IMR-90 (cell line): Measurements from ENCODE around the gene RMI1. TPM values are rescaled to one million over a fixed set of nuclear protein-coding genes. Genes with fewer than 3 reads are reported as not detected.

Source experiments
- ATAC-seq: fragments of 200-7000 bp; cut with Tn5 transposase; 2 replicates; pipeline ENCODE4 v1.9.1; 2020; ENCODE audit warnings: low read depth, mild to moderate bottlenecking, moderate library complexity
- BruUV-seq: library from RNA; stranded (reverse); fragments of 400-500 nt; replicated peaks from 2 replicates; lab custom pipeline; 2021; lab: Mats Ljungman, UMichigan
- CTCF ChIA-PET: fragments of 300-600 bp; formaldehyde crosslinking; extraction: SDS; loops from one replicate; lab custom pipeline; 2021; ENCODE audit warnings: antibody characterized with exemption; lab: Yijun Ruan, JAX
- POLR2A ChIA-PET: fragments of 300-600 bp; sonication (Branson Sonifier 250); formaldehyde crosslinking; loops from one replicate; lab custom pipeline; 2022; ENCODE audit warnings: antibody characterized with exemption; ENCODE audit not compliant: unreplicated experiment; lab: Charles Lee
- DNase-seq: peaks from one replicate; pipeline ENCODE4 v3.0.0; 2013
- H2AFZ ChIP-seq: replicated peaks from 2 replicates; pipeline ENCODE3; 2013; ENCODE audit warnings: low read length, mild to moderate bottlenecking; ENCODE audit not compliant: poor library complexity
- H2AK5ac ChIP-seq: 2 replicates; pipeline ENCODE4 v1.6.1; 2013; ENCODE audit warnings: low read depth, low read length, inconsistent platforms
- H2AK9ac ChIP-seq: replicated peaks from 2 replicates; pipeline ENCODE3; 2013; ENCODE audit warnings: mild to moderate bottlenecking, low read depth, low read length, moderate library complexity; ENCODE audit not compliant: poor library complexity
- H2BK120ac ChIP-seq: 2 replicates; pipeline ENCODE4 v1.6.1; 2013; ENCODE audit warnings: low read depth, low read length, inconsistent platforms
- H2BK15ac ChIP-seq: 3 replicates; pipeline ENCODE4 v1.6.1; 2013; ENCODE audit warnings: low read depth, low read length, inconsistent platforms
- H2BK20ac ChIP-seq: 2 replicates; pipeline ENCODE4 v1.6.1; 2013; ENCODE audit warnings: low read depth, mild to moderate bottlenecking, inconsistent platforms, low read length, moderate library complexity
- H2BK5ac ChIP-seq: 2 replicates; pipeline ENCODE4 v1.6.1; 2013; ENCODE audit warnings: mild to moderate bottlenecking, low read depth, low read length, inconsistent platforms; ENCODE audit not compliant: poor library complexity, severe bottlenecking
- H3K14ac ChIP-seq: replicated peaks from 2 replicates; pipeline ENCODE4 v1.6.1; 2013; ENCODE audit warnings: low read depth, low read length, inconsistent platforms
- H3K18ac ChIP-seq: 2 replicates; pipeline ENCODE4 v1.6.1; 2013; ENCODE audit warnings: low read depth, low read length, control low read depth
- H3K23ac ChIP-seq: 2 replicates; pipeline ENCODE4 v1.6.1; 2013; ENCODE audit warnings: low read depth, low read length, inconsistent platforms
- H3K27ac ChIP-seq: 2 replicates; pipeline ENCODE4 v1.5.1; 2013; ENCODE audit warnings: mild to moderate bottlenecking, control low read depth, low read length; ENCODE audit not compliant: insufficient read depth
- H3K27me3 ChIP-seq: 2 replicates; pipeline ENCODE4 v1.6.1; 2013; ENCODE audit warnings: low read length; ENCODE audit not compliant: control insufficient read depth, insufficient read depth
- H3K36me3 ChIP-seq: 2 replicates; pipeline ENCODE4 v1.6.1; 2013; ENCODE audit warnings: low read length, mixed read lengths; ENCODE audit not compliant: control insufficient read depth, insufficient read depth
- H3K4ac ChIP-seq: 2 replicates; pipeline ENCODE4 v1.6.1; 2013; ENCODE audit warnings: low read depth, low read length, inconsistent platforms
- H3K4me1 ChIP-seq: 2 replicates; pipeline ENCODE4 v1.6.1; 2013; ENCODE audit warnings: low read length, mixed read lengths; ENCODE audit not compliant: control insufficient read depth, insufficient read depth
- H3K4me2 ChIP-seq: 2 replicates; pipeline ENCODE4 v1.6.1; 2013; ENCODE audit warnings: low read depth, mild to moderate bottlenecking, control low read depth, low read length, moderate library complexity
- H3K4me3 ChIP-seq: 2 replicates; pipeline ENCODE4 v1.5.1; 2013; ENCODE audit warnings: low read depth, mild to moderate bottlenecking, control low read depth, low read length, moderate library complexity; ENCODE audit not compliant: insufficient read depth
- H3K56ac ChIP-seq: 2 replicates; pipeline ENCODE4 v1.6.1; 2013; ENCODE audit warnings: low read length, inconsistent platforms; ENCODE audit not compliant: insufficient read depth; ENCODE audit errors: extremely low read depth
- H3K79me1 ChIP-seq, 2 experiments: 2 replicates each; pipeline ENCODE4 v1.6.1; 2013; ENCODE audit warnings: low read length in 2 of 2, inconsistent platforms in 1 of 2, low read depth in 1 of 2
- H3K9ac ChIP-seq: 2 replicates; pipeline ENCODE4 v1.6.1; 2013; ENCODE audit warnings: low read depth, low read length, control low read depth
- H3K9me1 ChIP-seq: 2 replicates; pipeline ENCODE4 v1.6.1; 2013; ENCODE audit warnings: low read length, inconsistent platforms; ENCODE audit not compliant: insufficient read depth
- H3K9me3 ChIP-seq: 2 replicates; pipeline ENCODE4 v1.6.1; 2013; ENCODE audit warnings: low read length; ENCODE audit not compliant: control insufficient read depth, insufficient read depth
- H4K20me1 ChIP-seq: 2 replicates; pipeline ENCODE4 v1.6.1; 2013; ENCODE audit warnings: low read length, inconsistent platforms; ENCODE audit not compliant: insufficient read depth
- H4K5ac ChIP-seq: 2 replicates; pipeline ENCODE4 v1.6.1; 2013; ENCODE audit warnings: mild to moderate bottlenecking, low read depth, low read length, control low read depth
- H4K8ac ChIP-seq, 2 experiments: 2 replicates each; pipeline ENCODE4 v1.6.1; 2013; ENCODE audit warnings: low read depth in 2 of 2, low read length in 2 of 2, control low read depth in 1 of 2, inconsistent platforms in 1 of 2
- H4K91ac ChIP-seq: 2 replicates; pipeline ENCODE4 v1.6.1; 2013; ENCODE audit warnings: low read depth, low read length, inconsistent platforms; ENCODE audit not compliant: insufficient read depth
- BHLHE40 ChIP-seq: fragments of 150-350 bp; IDR thresholded peaks from 2 replicates; pipeline ENCODE4 v1.6.1; 2016; ENCODE audit warnings: mild to moderate bottlenecking, low read depth, low read length
- CTCF ChIP-seq: conservative IDR thresholded peaks from 2 replicates; pipeline ENCODE4 v1.5.1; 2012; ENCODE audit warnings: mild to moderate bottlenecking, low read depth, low read length, improper control_type of control experiment
- FOS ChIP-seq: fragments of 150-350 bp; IDR thresholded peaks from 2 replicates; pipeline ENCODE4 v1.6.1; 2016; ENCODE audit warnings: low read depth, low read length
- MAFK ChIP-seq: IDR thresholded peaks from 2 replicates; pipeline ENCODE4 v1.6.1; 2012; ENCODE audit warnings: low read depth, low read length, improper control_type of control experiment
- MAZ ChIP-seq: IDR thresholded peaks from 2 replicates; pipeline ENCODE4 v1.6.1; 2012; ENCODE audit warnings: low read depth, mild to moderate bottlenecking, low read length, improper control_type of control experiment, moderate library complexity, borderline replicate concordance
- MXI1 ChIP-seq: IDR thresholded peaks from 2 replicates; pipeline ENCODE4 v1.6.1; 2012; ENCODE audit warnings: low read depth, mild to moderate bottlenecking, low read length, moderate library complexity, borderline replicate concordance
- NFE2L2 ChIP-seq: fragments of 150-350 bp; IDR thresholded peaks from 2 replicates; pipeline ENCODE4 v1.6.1; 2016; ENCODE audit warnings: low read depth, mild to moderate bottlenecking, low read length
- POLR2A ChIP-seq: IDR thresholded peaks from 2 replicates; pipeline ENCODE4 v1.6.1; 2012; ENCODE audit warnings: mild to moderate bottlenecking, low read depth, low read length
- RAD21 ChIP-seq: IDR thresholded peaks from 2 replicates; pipeline ENCODE4 v1.6.1; 2012; ENCODE audit warnings: low read length, improper control_type of control experiment
- RCOR1 ChIP-seq: IDR thresholded peaks from 2 replicates; pipeline ENCODE4 v1.6.1; 2012; ENCODE audit warnings: mild to moderate bottlenecking, low read length, improper control_type of control experiment; ENCODE audit not compliant: insufficient replicate concordance
- RFX5 ChIP-seq: IDR thresholded peaks from 2 replicates; pipeline ENCODE4 v1.8.0; 2012; ENCODE audit warnings: low read depth, mild to moderate bottlenecking, low read length, moderate library complexity
- SMC3 ChIP-seq: fragments of 150-350 bp; IDR thresholded peaks from 2 replicates; pipeline ENCODE4 v1.6.1; 2016; ENCODE audit warnings: low read depth, mild to moderate bottlenecking, antibody characterized with exemption, low read length, moderate library complexity
- USF2 ChIP-seq: fragments of 150-350 bp; IDR thresholded peaks from 2 replicates; pipeline ENCODE4 v1.6.1; 2017; ENCODE audit warnings: mild to moderate bottlenecking, antibody characterized with exemption, low read length, low read depth
- WGBS, 2 experiments: methylation state at CpG; one replicate each; pipeline versions ENCODE4 v1.1.5 to v1.1.7; 2013; ENCODE audit warnings: missing lambda C conversion rate in 2 of 2; ENCODE audit not compliant: insufficient read length in 1 of 2; ENCODE audit errors: extremely low coverage in 2 of 2; 5-methylcytosine and 5-hydroxymethylcytosine counted together
- dilution Hi-C: fragments of 300-500 bp; cut with HindIII; formaldehyde crosslinking; loops from one replicate; pipeline ENCODE4 v1.14.3; 2018; ENCODE audit warnings: low sequenced_read_pairs; ENCODE audit not compliant: unreplicated experiment
- in situ Hi-C: fragments of 300-500 bp; cut with MboI; formaldehyde crosslinking; loops from 3 replicates; pipeline ENCODE4 v1.14.3; 2019; ENCODE audit warnings: low sequenced_read_pairs, inconsistent platforms, mixed read lengths
- intact Hi-C: fragments of 100-400 bp; cut with micrococcal nuclease; formaldehyde crosslinking; loops from 2 replicates; pipeline ENCODE4 v1.10.0; 2022
- polyA plus RNA-seq, 3 experiments: library from polyadenylated mRNA; depleted of rRNA; stranded (reverse); fragments of >200 nt; gene quantifications; 2 replicates each; pipeline ENCODE4 v1.2.3, GENCODE V29; 2012; ENCODE audit warnings: low replicate concordance in 1 of 3
- total RNA-seq: library from RNA; depleted of rRNA; stranded (reverse); fragments of >200 nt; gene quantifications from 2 replicates; pipeline ENCODE4 v1.2.3, GENCODE V29; 2012

Gene RMI1
- total and polyA plus RNA-seq, 2 of the 4 experiments (the other 2 are of a cell fraction), result 4.4 to 6.8 TPM

- CTCF ChIA-PET, result interaction anchor here (1.4 kb wide), 1 partner anchor 305 kb away, joined by 3 read pairs; no protein-coding TSS in a partner anchor
- Histone ChIP-seq H2AFZ (peak overlapping the region; percentile 98), H3K4me2 (peak overlapping the region; percentile 88)
- no peak for TF ChIP-seq NFE2L2
- TF ChIP-seq RFX5, result no peak
- TF ChIP-seq RAD21, result no peak
- TF ChIP-seq MXI1, result no peak
- TF ChIP-seq USF2, result no peak
- TF ChIP-seq MAZ, result no peak
- no peak for TF ChIP-seq RCOR1
- no peak for TF ChIP-seq POLR2A
- TF ChIP-seq BHLHE40, result no peak
- TF ChIP-seq MAFK, result no peak
- TF ChIP-seq SMC3, result no peak
- TF ChIP-seq CTCF, result no peak
- TF ChIP-seq FOS, result no peak
Measured at GRCh38 chr9:83956436-83957247, 24.0 kb upstream of the RMI1 start.

More at GRCh38 chr9:83956436-83957247, 24.0 kb upstream of the RMI1 start:
- peak overlapping the region; percentile 47; the same call in 1 of the 2 replicates for H2AK5ac ChIP-seq
- peak overlapping the region; percentile 6 for H2AK9ac ChIP-seq
- in situ Hi-C loops (no loop called here), intact Hi-C loops (loop anchor here (5.0 kb wide), 1 partner anchor 361 kb away; no protein-coding TSS in a partner anchor), dilution Hi-C loops (no loop called here)
- peak overlapping the region; percentile 58 for H3K4me3 ChIP-seq
- peak overlapping the region; percentile 74; the same call in 2 of the 3 replicates for H2BK15ac ChIP-seq
- H4K91ac ChIP-seq, result peak overlapping the region; percentile 91
- no TSS peak for BruUV-seq
- peak overlapping the region; percentile 97 for H3K4ac ChIP-seq
- H4K5ac ChIP-seq, result peak overlapping the region; percentile 98
- H4K20me1 ChIP-seq, result no peaks in the 10 kb centered on the region
- peak overlapping the region; percentile 41; the same call in 1 of the 2 replicates for H2BK20ac ChIP-seq
- POLR2A ChIA-PET, result no interaction called here
- no peaks in the 10 kb centered on the region for H3K27me3 ChIP-seq
- 0 out of 2 replicates have a peak, but pooled peaks cover 2% of the 10 kb centered on the region for H3K9me3 ChIP-seq
- peak overlapping the region; percentile 78; the same call in 1 of the 2 replicates for H3K23ac ChIP-seq
- DNase-seq, result no peak
- H3K79me1 ChIP-seq, result peaks cover 0 to 15% of the 10 kb centered on the region in 2 experiments; a peak in 1 of 4 replicates
- H3K9ac ChIP-seq, result peak overlapping the region; percentile 82
- H3K36me3 ChIP-seq, result no peaks in the 10 kb centered on the region
- H3K4me1 ChIP-seq, result peaks cover 5% of the 10 kb centered on the region
- peak overlapping the region; percentile 66 for H3K27ac ChIP-seq
- H4K8ac ChIP-seq, result peak overlapping the region; percentile 99 to 100
- H2BK5ac ChIP-seq, result no peak overlapping the region
- H3K56ac ChIP-seq, result no peak overlapping the region; the same call in 1 of the 2 replicates
- peak overlapping the region; percentile 66; the same call in 1 of the 2 replicates for H3K18ac ChIP-seq
- peak; percentile 86 for ATAC-seq
- WGBS, 2 experiments, result 9% methylated on average over 35 of the region's 57 CpGs; no CpG with 5 or more reads in 1 of the 2 experiments
- peak overlapping the region; percentile 92 for H3K14ac ChIP-seq
- H2BK120ac ChIP-seq, result peak overlapping the region; percentile 78
- 0 out of 2 replicates have a peak, but pooled peaks cover 3% of the 10 kb centered on the region for H3K9me1 ChIP-seq
